HG03565 (cell line): Measurements from ENCODE around the gene KCNJ1.

Experiments used
- ATAC-seq: cut with Tn5 transposase; IDR thresholded peaks from one replicate; pipeline ENCODE4 v1.9.1; 2021; ENCODE audit warnings: mild to moderate bottlenecking, moderate library complexity; ENCODE audit not compliant: unreplicated experiment

KCNJ1 gene

DNA sequence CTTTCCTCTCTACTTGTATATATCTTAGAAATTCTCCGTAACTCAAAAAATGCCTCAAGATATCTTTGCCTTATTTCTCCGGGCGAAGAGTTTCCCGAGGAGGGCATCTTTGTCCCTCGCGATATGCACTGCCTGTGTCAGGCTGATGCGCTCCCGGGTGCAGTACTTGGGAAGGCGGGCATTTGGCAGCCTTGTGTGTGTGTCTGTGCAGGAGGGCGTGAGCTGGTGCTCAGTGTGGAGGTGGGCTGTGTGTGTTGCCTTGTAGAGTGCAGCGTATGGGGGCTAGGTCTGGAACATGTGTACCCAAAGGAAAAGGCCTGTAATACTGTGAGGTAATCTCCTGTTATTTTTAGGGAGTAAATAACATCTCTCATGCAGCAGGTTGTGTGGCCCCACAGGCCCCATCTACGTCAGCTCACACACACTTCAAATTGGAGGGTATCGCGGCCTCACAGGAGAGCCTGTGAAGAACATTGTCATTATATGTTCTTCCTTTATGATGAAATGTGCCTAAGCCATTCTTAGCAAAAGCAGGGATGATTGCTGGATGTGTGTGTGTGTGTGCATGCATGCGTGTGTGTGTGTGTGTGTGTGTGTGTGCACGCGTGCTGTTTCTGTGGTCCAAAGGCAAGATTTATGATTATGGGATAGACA lies 77.5 kb downstream of the KCNJ1 start:
- no peak for ATAC-seq
